Endodermal cell (in vitro differentiated cells): Measurements from ENCODE around the gene CACNA2D2. TPM values are rescaled to one million over a fixed set of nuclear protein-coding genes. Genes with fewer than 3 reads are reported as not detected.

Experiments
- DNase-seq: peaks from one replicate; pipeline ENCODE4 v3.0.0-alpha.2; 2017
- H3K27ac ChIP-seq: 2 replicates; pipeline ENCODE4 v1.5.1; 2013; ENCODE audit warnings: mild to moderate bottlenecking, low read depth, low read length, moderate library complexity
- H3K27me3 ChIP-seq: 2 replicates; pipeline ENCODE4 v1.6.1; 2013; ENCODE audit warnings: mild to moderate bottlenecking, low read length, moderate library complexity; ENCODE audit not compliant: insufficient read depth, control insufficient read depth, poor library complexity, severe bottlenecking
- H3K36me3 ChIP-seq: 2 replicates; pipeline ENCODE4 v1.7.0; 2013; ENCODE audit warnings: mild to moderate bottlenecking, low read length, moderate library complexity; ENCODE audit not compliant: control insufficient read depth, insufficient read depth
- H3K4me1 ChIP-seq: one replicate; pipeline ENCODE4 v1.7.0; 2013; ENCODE audit warnings: low read length; ENCODE audit not compliant: control insufficient read depth, insufficient read depth
- H3K4me3 ChIP-seq: 2 replicates; pipeline ENCODE4 v1.5.1; 2013; ENCODE audit warnings: mild to moderate bottlenecking, low read length, moderate library complexity
- H3K9ac ChIP-seq: 2 replicates; pipeline ENCODE4 v1.6.1; 2013; ENCODE audit warnings: mild to moderate bottlenecking, low read length, moderate library complexity; ENCODE audit not compliant: poor library complexity, severe bottlenecking; ENCODE audit errors: extremely low read depth
- H3K9me3 ChIP-seq: 2 replicates; pipeline ENCODE4 v1.6.1; 2013; ENCODE audit warnings: mild to moderate bottlenecking, low read length, moderate library complexity; ENCODE audit not compliant: control insufficient read depth
- H3K27ac Mint-ChIP-seq: 2 replicates; pipeline ENCODE4 v1.8.0; 2020; ENCODE audit warnings: mixed read lengths
- H3K27me3 Mint-ChIP-seq: 2 replicates; pipeline ENCODE4 v1.8.0; 2021; ENCODE audit warnings: mild to moderate bottlenecking, mixed read lengths; ENCODE audit not compliant: insufficient read depth
- H3K36me3 Mint-ChIP-seq: 2 replicates; pipeline ENCODE4 v1.8.0; 2020; ENCODE audit warnings: low read depth, mixed read lengths
- H3K4me1 Mint-ChIP-seq: 2 replicates; pipeline ENCODE4 v1.8.0; 2020; ENCODE audit warnings: mixed read lengths
- H3K4me3 Mint-ChIP-seq: 2 replicates; pipeline ENCODE4 v1.8.0; 2020; ENCODE audit warnings: mild to moderate bottlenecking, moderate library complexity, mixed read lengths
- H3K9me3 Mint-ChIP-seq: 2 replicates; pipeline ENCODE4 v1.8.0; 2020; ENCODE audit warnings: mild to moderate bottlenecking, mixed read lengths
- CTCF ChIP-seq: fragments of 200-600 bp; sonication (generic); conservative IDR thresholded peaks from 2 replicates; pipeline ENCODE4 v1.5.0; 2021; ENCODE audit warnings: antibody characterized with exemption, mild to moderate bottlenecking
- WGBS, 2 experiments: methylation state at CpG; one replicate each; pipeline versions ENCODE4 v1.1.5 to v1.1.7; 2013; ENCODE audit warnings: missing lambda C conversion rate in 2 of 2, mixed read lengths in 1 of 2; ENCODE audit not compliant: insufficient coverage in 1 of 2, insufficient read length in 1 of 2; 5-methylcytosine and 5-hydroxymethylcytosine counted together
- total RNA-seq, 2 donors: library from RNA; stranded (reverse); fragmentation: NEBNext Ultra II Directional in 1 of 2; extraction: Animal tissue kit (Norgen Biotek cat#: 25700) in 1 of 2; gene quantifications; 2 replicates in 1 of 2; 3 replicates in 1 of 2; pipeline ENCODE4 v1.2.1, GENCODE V29; 2021

The CACNA2D2 gene
- total RNA-seq, 2 donors from 2014 or later = 17.6 to 20.7 TPM

- H3K27ac Mint-ChIP-seq = no peak overlapping the region
- peaks cover 46% of the 10 kb centered on the region for H3K4me1 Mint-ChIP-seq
- Histone ChIP-seq H3K9me3 (no peaks in the 10 kb centered on the region), H3K27me3 (no peaks in the 10 kb centered on the region), H3K9ac (no peak overlapping the region), H3K27ac (no peak overlapping the region), H3K36me3 (no peaks in the 10 kb centered on the region), H3K4me3 (no peak overlapping the region), H3K4me1 (peaks cover 20% of the 10 kb centered on the region)
- TF ChIP-seq CTCF = no peak
- H3K27me3 Mint-ChIP-seq = no peaks in the 10 kb centered on the region
- DNase-seq = no peak
- H3K9me3 Mint-ChIP-seq = no peaks in the 10 kb centered on the region
- WGBS, 2 experiments = 39 to 42% methylated on average over 7 to 11 of the region's 12 CpGs
- H3K36me3 Mint-ChIP-seq = no peaks in the 10 kb centered on the region
- H3K4me3 Mint-ChIP-seq = no peak overlapping the region
Measured at GRCh38 chr3:50435371-50436113, 67.9 kb downstream of the CACNA2D2 start.

- Histone ChIP-seq H3K4me1 (peaks cover 29% of the 10 kb centered on the region), H3K9ac (no peak overlapping the region), H3K27ac (no peak overlapping the region), H3K9me3 (no peaks in the 10 kb centered on the region), H3K36me3 (no peaks in the 10 kb centered on the region), H3K4me3 (no peak overlapping the region), H3K27me3 (no peaks in the 10 kb centered on the region)
- no peaks in the 10 kb centered on the region for H3K36me3 Mint-ChIP-seq
- no peak for DNase-seq
- TF ChIP-seq CTCF = no peak
- H3K4me1 Mint-ChIP-seq = peaks cover 53% of the 10 kb centered on the region
- H3K9me3 Mint-ChIP-seq = no peaks in the 10 kb centered on the region
- no peaks in the 10 kb centered on the region for H3K27me3 Mint-ChIP-seq
- WGBS, 2 experiments = 91 to 92% methylated on average over 4 to 5 of the region's 5 CpGs
- H3K4me3 Mint-ChIP-seq = no peak overlapping the region
- H3K27ac Mint-ChIP-seq = no peak overlapping the region
Measured at GRCh38 chr3:50433954-50434353, 69.5 kb downstream of the CACNA2D2 start.

- Mint-ChIP-seq H3K27me3 (no peaks in the 10 kb centered on the region), H3K36me3 (no peaks in the 10 kb centered on the region), H3K9me3 (no peaks in the 10 kb centered on the region), H3K4me3 (peak overlapping the region; percentile 21), H3K4me1 (peaks cover 45% of the 10 kb centered on the region), H3K27ac (peak overlapping the region; percentile 92)
- H3K9me3 ChIP-seq = no peaks in the 10 kb centered on the region
- H3K27me3 ChIP-seq = no peaks in the 10 kb centered on the region
- WGBS, 2 experiments = 46 to 53% methylated on average over 3 to 4 of the region's 4 CpGs
- peak overlapping the region; percentile 0 for H3K9ac ChIP-seq
- no peak for TF ChIP-seq CTCF
- no peaks in the 10 kb centered on the region for H3K36me3 ChIP-seq
- H3K27ac ChIP-seq = peak overlapping the region; percentile 21
- H3K4me3 ChIP-seq = peak overlapping the region; percentile 21
- no peak for DNase-seq
- peaks cover 22% of the 10 kb centered on the region for H3K4me1 ChIP-seq
Measured at GRCh38 chr3:50430950-50431435, 72.4 kb downstream of the CACNA2D2 start.
